ENCODE measurements around the gene PPM1L.

DNA sequence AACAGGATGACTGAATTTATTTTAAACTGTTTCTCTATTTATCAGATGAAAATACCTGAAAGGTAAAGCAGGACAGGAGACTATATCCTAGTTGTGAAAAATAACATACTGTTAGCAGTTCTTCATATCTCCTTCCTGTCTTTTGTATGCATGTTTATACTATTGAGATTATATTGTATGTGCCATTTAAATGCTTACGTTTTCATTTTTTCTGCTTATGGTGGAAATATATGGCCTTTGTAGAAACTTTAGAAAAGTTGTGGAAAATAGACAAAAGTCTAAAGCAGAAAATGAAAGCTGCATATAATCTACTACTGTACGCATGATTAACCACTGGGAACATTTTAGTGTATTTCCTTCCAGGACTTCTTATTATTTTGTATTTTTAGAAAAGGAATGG, 2.1 kb upstream of the PPM1L start:
- TF ChIP-seq, protein P1, sequence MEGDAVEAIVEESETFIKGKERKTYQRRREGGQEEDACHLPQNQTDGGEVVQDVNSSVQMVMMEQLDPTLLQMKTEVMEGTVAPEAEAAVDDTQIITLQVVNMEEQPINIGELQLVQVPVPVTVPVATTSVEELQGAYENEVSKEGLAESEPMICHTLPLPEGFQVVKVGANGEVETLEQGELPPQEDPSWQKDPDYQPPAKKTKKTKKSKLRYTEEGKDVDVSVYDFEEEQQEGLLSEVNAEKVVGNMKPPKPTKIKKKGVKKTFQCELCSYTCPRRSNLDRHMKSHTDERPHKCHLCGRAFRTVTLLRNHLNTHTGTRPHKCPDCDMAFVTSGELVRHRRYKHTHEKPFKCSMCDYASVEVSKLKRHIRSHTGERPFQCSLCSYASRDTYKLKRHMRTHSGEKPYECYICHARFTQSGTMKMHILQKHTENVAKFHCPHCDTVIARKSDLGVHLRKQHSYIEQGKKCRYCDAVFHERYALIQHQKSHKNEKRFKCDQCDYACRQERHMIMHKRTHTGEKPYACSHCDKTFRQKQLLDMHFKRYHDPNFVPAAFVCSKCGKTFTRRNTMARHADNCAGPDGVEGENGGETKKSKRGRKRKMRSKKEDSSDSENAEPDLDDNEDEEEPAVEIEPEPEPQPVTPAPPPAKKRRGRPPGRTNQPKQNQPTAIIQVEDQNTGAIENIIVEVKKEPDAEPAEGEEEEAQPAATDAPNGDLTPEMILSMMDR (IDR thresholded peaks at IDR 0.05): no peak
- TF ChIP-seq POLR2AphosphoS5 (IDR thresholded peaks at IDR 0.05) (no peak), POLR2A (IDR thresholded peaks at IDR 0.05; ENCODE audit: low read depth) (no peak)
